GM23248 (cell line): ENCODE measurements around the gene PTPN21.

Source experiments
- EZH2 ChIP-seq: fragments of 200-600 bp; sonication (generic); IDR thresholded peaks from 2 replicates; pipeline ENCODE4 v1.6.1; 2018; ENCODE audit warnings: antibody characterized with exemption, mild to moderate bottlenecking; ENCODE audit not compliant: insufficient read depth, poor library complexity, severe bottlenecking
- EZH2phosphoT487 ChIP-seq: fragments of 200-600 bp; sonication (generic); IDR thresholded peaks from 2 replicates; pipeline ENCODE4 v1.6.1; 2018; ENCODE audit warnings: antibody characterized with exemption, moderate library complexity, mild to moderate bottlenecking, low read depth; ENCODE audit not compliant: insufficient read depth

- no peak for TF ChIP-seq EZH2
- TF ChIP-seq EZH2phosphoT487, result no peak
Observed at GRCh38 chr14:88552876-88553275, 1.9 kb downstream of the PTPN21 start.
